ENCODE data around the gene OR2F2. TPM values are rescaled to one million over a fixed set of nuclear protein-coding genes. Genes with fewer than 3 reads are reported as not detected.

Gene OR2F2
- total RNA-seq, 2 donors from 2014 or later = not detected

- 83 to 86% methylated on average over 1 to 2 of the region's 2 CpGs for WGBS, 2 experiments (ENCODE audit: insufficient coverage in 1 of 2, insufficient read length in 1 of 2)
- Histone ChIP-seq H3K27ac (ENCODE audit: low read depth, low read length) (no peak overlapping the region), H3K9ac (ENCODE audit: extremely low read depth, low read length, poor library complexity, severe bottlenecking) (no peak overlapping the region), H3K4me1 (ENCODE audit: control insufficient read depth, insufficient read depth, low read length) (no peaks in the 10 kb centered on the region), H3K36me3 (ENCODE audit: control insufficient read depth, insufficient read depth, low read length) (peaks cover 18% of the 10 kb centered on the region), H3K27me3 (ENCODE audit: control insufficient read depth, insufficient read depth, low read length, poor library complexity, severe bottlenecking) (no peaks in the 10 kb centered on the region), H3K4me3 (ENCODE audit: low read length) (peak overlapping the region; percentile 21), H3K9me3 (ENCODE audit: control insufficient read depth, low read length) (peaks cover 22% of the 10 kb centered on the region)
- H3K27me3 Mint-ChIP-seq (ENCODE audit: insufficient read depth) = no peaks in the 10 kb centered on the region
- no peak overlapping the region for H3K27ac Mint-ChIP-seq
- peaks cover 25% of the 10 kb centered on the region for H3K36me3 Mint-ChIP-seq (ENCODE audit: low read depth)
- no peak overlapping the region for H3K4me3 Mint-ChIP-seq
- DNase-seq = no peak
- no peak for TF ChIP-seq CTCF (conservative IDR thresholded peaks at IDR 0.05)
- peaks cover 2% of the 10 kb centered on the region for H3K4me1 Mint-ChIP-seq
- peaks cover 20% of the 10 kb centered on the region for H3K9me3 Mint-ChIP-seq
Measured at GRCh38 chr7:143891457-143891856, 43.6 kb upstream of the OR2F2 start.

- H3K9me3 ChIP-seq (ENCODE audit: control insufficient read depth, low read length) = peaks cover 22% of the 10 kb centered on the region
- H3K4me1 ChIP-seq (ENCODE audit: control insufficient read depth, insufficient read depth, low read length) = no peaks in the 10 kb centered on the region
- Mint-ChIP-seq H3K4me3 (no peak overlapping the region), H3K36me3 (ENCODE audit: low read depth) (peaks cover 25% of the 10 kb centered on the region), H3K27me3 (ENCODE audit: insufficient read depth) (no peaks in the 10 kb centered on the region), H3K4me1 (peaks cover 2% of the 10 kb centered on the region), H3K9me3 (peaks cover 20% of the 10 kb centered on the region), H3K27ac (no peak overlapping the region)
- peak; percentile 81 for TF ChIP-seq CTCF (conservative IDR thresholded peaks at IDR 0.05)
- WGBS, 2 experiments (ENCODE audit: insufficient coverage in 1 of 2, insufficient read length in 1 of 2) = 80% methylated on average over 5 of the region's 5 CpGs; no CpG with 5 or more reads in 1 of the 2 experiments
- H3K36me3 ChIP-seq (ENCODE audit: control insufficient read depth, insufficient read depth, low read length) = peaks cover 18% of the 10 kb centered on the region
- peak overlapping the region; percentile 5 for H3K4me3 ChIP-seq (ENCODE audit: low read length)
- no peak overlapping the region for H3K27ac ChIP-seq (ENCODE audit: low read depth, low read length)
- H3K27me3 ChIP-seq (ENCODE audit: control insufficient read depth, insufficient read depth, low read length, poor library complexity, severe bottlenecking) = no peaks in the 10 kb centered on the region
- H3K9ac ChIP-seq (ENCODE audit: extremely low read depth, low read length, poor library complexity, severe bottlenecking) = no peak overlapping the region
- DNase-seq = peak; percentile 61
Measured at GRCh38 chr7:143892527-143893300, 42.3 kb upstream of the OR2F2 start.

GRCh38 chr7:143896667-143897066 is 38.4 kb upstream of the OR2F2 start:
- peaks cover 5% of the 10 kb centered on the region for H3K4me1 ChIP-seq (ENCODE audit: control insufficient read depth, insufficient read depth, low read length)
- no peak overlapping the region for H3K9ac ChIP-seq (ENCODE audit: extremely low read depth, low read length, poor library complexity, severe bottlenecking)
- peaks cover 15% of the 10 kb centered on the region for H3K4me1 Mint-ChIP-seq
- peaks cover 13% of the 10 kb centered on the region for H3K9me3 ChIP-seq (ENCODE audit: control insufficient read depth, low read length)
- peaks cover 1% of the 10 kb centered on the region for H3K9me3 Mint-ChIP-seq
- H3K27me3 Mint-ChIP-seq (ENCODE audit: insufficient read depth) = no peaks in the 10 kb centered on the region
- H3K27ac Mint-ChIP-seq = no peak overlapping the region
- H3K4me3 ChIP-seq (ENCODE audit: low read length) = no peak overlapping the region
- no peak for TF ChIP-seq CTCF (conservative IDR thresholded peaks at IDR 0.05)
- H3K27me3 ChIP-seq (ENCODE audit: control insufficient read depth, insufficient read depth, low read length, poor library complexity, severe bottlenecking) = no peaks in the 10 kb centered on the region
- H3K36me3 ChIP-seq (ENCODE audit: control insufficient read depth, insufficient read depth, low read length) = peaks cover 9% of the 10 kb centered on the region
- H3K36me3 Mint-ChIP-seq (ENCODE audit: low read depth) = peaks cover 6% of the 10 kb centered on the region
- DNase-seq = no peak
- no peak overlapping the region for H3K4me3 Mint-ChIP-seq
- H3K27ac ChIP-seq (ENCODE audit: low read depth, low read length) = no peak overlapping the region
